Activated CD8-positive, alpha-beta memory T cell treated with anti-CD3 and anti-CD28 coated beads for 24 hours (primary cell): ENCODE measurements around the gene EMC9.

Source experiments
- DNase-seq: peaks from one replicate; pipeline ENCODE4 v3.0.0-alpha.2; 2020

EMC9 gene

DNA sequence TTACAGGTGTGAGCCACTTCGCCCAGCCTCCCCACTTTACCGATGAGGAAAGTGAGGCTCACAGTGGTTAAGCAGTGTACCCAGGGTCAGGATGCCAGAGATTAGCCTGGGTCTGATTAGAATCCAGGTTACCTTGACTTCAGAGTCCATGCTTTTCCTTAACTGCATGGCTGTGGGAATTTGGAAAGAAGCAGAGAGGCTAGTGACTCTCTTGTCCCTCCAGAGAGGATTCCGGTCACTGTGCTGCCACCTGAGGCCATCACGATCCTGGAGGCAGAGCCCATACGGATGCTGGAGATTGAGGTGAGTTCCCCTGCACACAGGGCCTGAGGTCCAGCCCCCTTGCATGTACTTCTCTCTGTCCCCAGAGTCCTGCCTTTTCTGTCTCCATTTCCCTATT is 35.2 kb upstream of the EMC9 start:
- no peak for DNase-seq

GRCh38 chr14:24172871-24173281 is 31.5 kb upstream of the EMC9 start:
- no peak for DNase-seq

- no peak for DNase-seq
Observed at GRCh38 chr14:24172261-24172860, 31.0 kb upstream of the EMC9 start.

DNA sequence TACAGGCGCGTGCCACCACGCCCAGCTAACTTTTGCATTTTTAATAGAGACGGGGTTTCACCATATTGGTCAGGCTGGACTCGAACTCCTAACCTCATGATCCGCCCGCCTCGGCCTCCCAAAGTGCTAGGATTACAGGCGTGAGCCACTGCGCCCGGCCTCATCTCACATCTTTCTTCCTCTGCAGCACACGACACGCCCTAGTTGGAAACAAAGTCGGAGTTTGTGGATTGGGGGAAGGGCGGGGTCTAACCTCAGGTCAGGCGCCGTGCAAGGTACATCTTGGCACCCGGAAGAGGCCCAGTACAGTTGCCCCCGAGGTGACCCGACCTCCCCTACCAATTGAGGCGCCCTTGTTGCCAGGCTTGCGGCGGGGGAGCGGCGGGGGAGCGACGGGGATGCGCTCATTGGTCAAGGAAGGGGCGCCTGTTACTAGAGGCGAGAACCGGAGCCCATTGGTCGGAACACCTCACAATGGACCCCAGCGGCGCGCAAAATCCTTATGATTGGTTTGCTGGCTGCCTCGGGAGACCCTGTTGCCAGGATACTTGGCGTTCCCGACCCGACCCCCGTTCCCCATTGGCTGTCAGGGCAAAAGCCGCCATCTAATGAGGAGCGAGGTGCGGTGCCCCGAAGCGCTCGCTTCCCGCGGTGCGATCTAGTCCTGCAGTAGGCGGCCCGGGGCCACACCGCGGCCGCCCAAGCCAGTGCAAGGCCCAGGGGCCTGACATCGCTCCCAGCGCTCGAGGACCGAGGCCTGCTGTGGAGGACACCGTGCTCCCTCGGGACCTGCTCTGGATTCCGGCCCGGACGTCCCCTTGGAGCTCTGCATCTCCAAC is 30.2 kb upstream of the EMC9 start, which contains the start of gene REC8:
Gene REC8 (plus strand): TSS at position 659 of the 839 bp plus-strand sequence. CDS start 473 bp downstream, outside the sequence.
- peak; percentile 87 for DNase-seq

DNA sequence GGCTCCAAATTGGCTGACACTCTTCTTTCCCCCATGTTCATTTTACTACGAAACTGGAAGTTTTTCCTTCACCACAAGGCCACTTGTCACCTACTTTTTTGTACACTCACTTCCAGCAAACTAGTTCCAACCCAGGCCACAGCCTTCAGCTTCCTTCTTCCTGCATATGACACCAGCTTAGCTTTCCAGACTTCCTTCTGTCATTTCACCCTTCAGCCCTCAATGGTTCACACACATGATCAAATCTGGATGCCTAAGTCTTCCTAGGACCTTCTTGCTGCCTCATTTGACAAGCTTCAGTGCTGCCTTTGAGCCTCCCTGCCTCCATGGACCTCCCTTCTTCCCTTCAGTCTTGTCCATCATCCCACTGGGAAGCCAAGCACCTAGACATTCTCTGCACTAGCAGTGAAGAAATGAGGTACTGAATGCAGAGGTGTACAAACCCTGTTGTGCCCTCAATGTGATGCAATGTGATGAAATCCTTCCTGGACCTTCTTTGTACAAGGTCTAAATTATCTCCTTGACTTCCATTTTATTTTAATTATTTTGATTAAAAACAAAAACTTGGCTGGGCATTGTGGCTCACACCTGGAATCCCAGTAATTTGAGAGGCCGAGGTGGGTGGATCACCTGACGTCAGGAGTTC is 26.2 kb upstream of the EMC9 start:
- no peak for DNase-seq

DNA sequence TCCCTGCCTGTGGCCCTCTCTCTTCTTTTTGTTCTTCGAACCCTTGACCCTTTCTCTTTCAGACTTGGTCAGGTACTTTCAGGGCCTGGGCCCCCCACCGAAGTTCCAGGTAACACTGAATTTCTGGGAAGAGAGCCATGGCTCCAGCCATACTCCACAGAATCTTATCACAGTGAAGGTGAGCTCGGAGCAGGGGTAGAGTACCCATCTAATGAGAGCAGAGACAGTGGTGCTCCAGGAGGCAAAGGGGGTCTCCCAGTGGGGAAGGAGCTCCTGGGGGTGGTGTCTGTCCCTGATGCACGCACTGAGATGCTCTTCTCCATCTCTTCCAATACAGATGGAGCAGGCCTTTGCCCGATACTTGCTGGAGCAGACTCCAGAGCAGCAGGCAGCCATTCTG is 24.4 kb upstream of the EMC9 start:
- DNase-seq = no peak

- DNase-seq = no peak
Observed at GRCh38 chr14:24164518-24164991, 23.2 kb upstream of the EMC9 start.

GRCh38 chr14:24162093-24162492 is 20.7 kb upstream of the EMC9 start:
- DNase-seq = no peak

GRCh38 chr14:24160850-24161804 is 19.7 kb upstream of the EMC9 start, which contains the start of gene IRF9:
Gene IRF9 (plus strand): TSS chr14:24161265. CDS start chr14:24162145, 880 bp downstream.
- peak; percentile 100 for DNase-seq

GRCh38 chr14:24160499-24160849 is 19.1 kb upstream of the EMC9 start:
- DNase-seq = no peak

DNA sequence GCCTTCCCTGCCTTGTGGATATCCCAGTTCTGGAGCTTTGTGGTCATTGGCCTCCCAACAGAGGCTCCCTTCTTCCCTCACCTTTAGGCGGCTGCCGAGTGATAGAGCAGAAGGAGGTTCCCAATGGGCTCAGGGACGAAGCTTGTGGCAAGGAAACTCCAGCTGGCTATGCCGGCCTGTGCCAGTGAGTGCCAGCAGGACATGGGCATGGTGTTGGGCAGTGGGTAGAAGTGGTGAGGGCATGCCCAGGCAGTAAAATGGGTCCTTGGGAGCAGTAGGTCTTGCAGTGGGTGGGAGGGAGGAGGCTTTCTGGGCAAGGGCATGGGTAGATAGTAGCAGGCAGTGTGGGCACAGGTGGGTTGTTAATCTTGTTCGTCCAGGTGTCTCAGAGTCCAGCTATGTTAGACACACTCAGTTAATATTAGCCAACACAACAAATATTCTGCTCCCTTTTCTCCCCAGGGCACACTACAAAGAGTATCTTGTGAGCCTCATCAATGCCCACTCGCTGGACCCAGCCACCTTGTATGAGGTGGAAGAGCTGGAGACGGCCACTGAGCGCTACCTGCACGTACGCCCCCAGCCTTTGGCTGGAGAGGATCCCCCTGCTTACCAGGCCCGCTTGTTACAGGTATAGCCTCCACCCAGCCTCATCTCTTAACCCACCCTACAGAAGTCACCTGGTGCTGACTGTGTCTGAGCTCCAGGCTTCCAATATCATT is 18.5 kb upstream of the EMC9 start:
- no peak for DNase-seq

GRCh38 chr14:24157331-24157730 is 15.9 kb upstream of the EMC9 start:
- DNase-seq = no peak

DNA sequence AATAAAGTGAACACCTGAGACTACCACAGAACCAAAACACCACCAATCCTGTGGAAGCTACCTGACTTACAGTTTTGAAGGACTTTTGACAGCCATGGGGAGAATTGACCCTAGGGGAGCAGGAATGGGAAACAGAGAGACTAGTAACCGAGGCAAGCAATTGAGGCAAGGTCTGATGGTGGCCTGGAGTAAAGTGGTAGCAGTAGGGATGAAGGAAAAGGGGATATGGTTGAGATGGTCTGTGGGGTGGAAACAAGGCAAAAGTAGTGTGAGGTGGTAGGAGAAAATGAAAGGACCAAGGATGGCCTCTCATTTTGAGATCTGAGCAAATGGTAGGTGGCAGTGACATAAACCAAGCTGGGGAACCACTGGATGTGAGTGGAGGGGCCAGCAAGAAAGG is 15.4 kb upstream of the EMC9 start:
- no peak for DNase-seq

DNA sequence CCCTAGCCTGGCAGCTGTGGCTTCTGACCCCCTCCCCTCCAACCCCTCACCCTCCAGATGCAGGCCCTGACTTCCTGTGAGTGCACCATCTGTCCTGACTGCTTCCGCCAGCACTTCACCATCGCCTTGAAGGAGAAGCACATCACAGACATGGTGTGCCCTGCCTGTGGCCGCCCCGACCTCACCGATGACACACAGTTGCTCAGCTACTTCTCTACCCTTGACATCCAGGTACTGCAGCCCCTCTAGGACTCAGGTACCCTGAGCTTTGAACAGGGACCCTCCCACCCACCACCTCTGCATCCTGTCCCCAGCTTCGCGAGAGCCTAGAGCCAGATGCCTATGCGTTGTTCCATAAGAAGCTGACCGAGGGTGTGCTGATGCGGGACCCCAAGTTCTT is 13.7 kb upstream of the EMC9 start:
- no peak for DNase-seq

- no peak for DNase-seq
Observed at GRCh38 chr14:24151404-24152080, 10.2 kb upstream of the EMC9 start.

- no peak for DNase-seq
Observed at GRCh38 chr14:24150993-24151392, 9.6 kb upstream of the EMC9 start.

- no peak for DNase-seq
Observed at GRCh38 chr14:24150567-24150966, 9.2 kb upstream of the EMC9 start.

- DNase-seq = no peak
Observed at GRCh38 chr14:24150061-24150460, 8.7 kb upstream of the EMC9 start.

DNA sequence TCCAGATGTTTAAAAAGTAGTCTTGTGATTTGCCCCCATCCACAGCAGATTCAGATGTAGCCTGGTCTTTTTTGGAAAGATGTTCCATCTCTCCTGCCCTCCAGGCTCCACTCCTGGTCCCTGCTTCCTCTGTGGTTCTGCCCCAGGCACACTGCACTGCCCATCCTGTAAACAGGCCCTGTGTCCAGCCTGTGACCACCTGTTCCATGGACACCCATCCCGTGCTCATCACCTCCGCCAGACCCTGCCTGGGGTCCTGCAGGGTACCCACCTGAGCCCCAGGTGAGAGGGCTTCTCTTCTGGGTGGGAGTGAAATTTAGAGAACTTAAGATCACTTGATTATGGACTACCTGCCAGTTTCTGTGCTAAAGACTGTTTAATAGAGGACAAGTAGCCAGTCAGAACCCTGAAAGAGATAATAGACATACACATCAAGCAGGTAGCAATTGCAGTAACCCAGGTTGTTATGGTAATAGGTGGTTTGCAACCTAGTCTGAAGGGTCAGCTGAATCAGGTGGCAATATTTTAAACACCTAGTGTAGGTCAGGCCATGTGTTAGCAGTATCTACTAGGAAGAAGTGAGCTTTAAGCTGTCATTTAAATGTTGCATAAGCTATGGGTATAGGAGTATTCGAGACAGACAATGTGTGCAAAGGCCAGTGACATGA is 8.0 kb upstream of the EMC9 start:
- DNase-seq = no peak

GRCh38 chr14:24147761-24148428 is 6.5 kb upstream of the EMC9 start:
- DNase-seq = no peak
